DOHH2 (cell line): ENCODE measurements around the gene TCF12.
"Not testable (repeated sequence)": the region's sequence is repeated elsewhere in the genome, so short reads cannot be mapped to it uniquely, and the experiment has no call there.

ENCODE experiments used
- H3F3A ChIP-seq: fragments of 200-600 bp; sonication (generic), shearing (Covaris generic); 2 replicates; pipeline ENCODE4 v1.6.0; 2016; ENCODE audit warnings: antibody characterized with exemption, mild to moderate bottlenecking; ENCODE audit not compliant: control insufficient read depth, insufficient read depth
- H3K27ac ChIP-seq: fragments of 200-600 bp; sonication (generic); 2 replicates; pipeline ENCODE4 v1.5.1; 2014; ENCODE audit warnings: low read depth, mild to moderate bottlenecking, low read length, moderate library complexity
- H3K27me3 ChIP-seq: fragments of 200-600 bp; sonication (generic); 2 replicates; pipeline ENCODE4 v1.6.1; 2014; ENCODE audit warnings: mild to moderate bottlenecking, low read length, mixed read lengths; ENCODE audit not compliant: control insufficient read depth
- H3K36me3 ChIP-seq: fragments of 200-600 bp; sonication (generic); 2 replicates; pipeline ENCODE4 v1.6.1; 2014; ENCODE audit warnings: mild to moderate bottlenecking, low read length, moderate library complexity, mixed read lengths; ENCODE audit not compliant: control insufficient read depth
- H3K4me1 ChIP-seq: fragments of 200-600 bp; sonication (generic); 2 replicates; pipeline ENCODE4 v1.6.1; 2014; ENCODE audit warnings: mild to moderate bottlenecking, low read length, mixed read lengths; ENCODE audit not compliant: control insufficient read depth
- H3K4me2 ChIP-seq: fragments of 200-600 bp; sonication (generic); 2 replicates; pipeline ENCODE4 v1.6.0; 2014; ENCODE audit warnings: mild to moderate bottlenecking, low read length, moderate library complexity
- H3K4me3 ChIP-seq: fragments of 200-600 bp; sonication (generic); 2 replicates; pipeline ENCODE4 v1.5.1; 2014; ENCODE audit warnings: mild to moderate bottlenecking, low read length, mixed read lengths
- H3K79me2 ChIP-seq: fragments of 200-600 bp; sonication (generic); 2 replicates; pipeline ENCODE4 v1.6.1; 2014; ENCODE audit warnings: mild to moderate bottlenecking, low read length, mixed read lengths; ENCODE audit not compliant: control insufficient read depth
- H3K9me2 ChIP-seq: fragments of 200-600 bp; sonication (generic); replicated peaks from 2 replicates; pipeline ENCODE4 v1.6.1; 2014; ENCODE audit warnings: mild to moderate bottlenecking, low read length, mixed read lengths; ENCODE audit not compliant: control insufficient read depth
- H3K9me3 ChIP-seq: fragments of 200-600 bp; sonication (generic); 2 replicates; pipeline ENCODE4 v1.6.1; 2014; ENCODE audit warnings: antibody characterized with exemption, low read length, mixed read lengths; ENCODE audit not compliant: control insufficient read depth, insufficient read depth
- H4K20me1 ChIP-seq: fragments of 200-600 bp; sonication (generic); 2 replicates; pipeline ENCODE4 v1.6.0; 2014; ENCODE audit warnings: low read depth, mild to moderate bottlenecking, antibody characterized with exemption, low read length, moderate library complexity; ENCODE audit not compliant: control insufficient read depth, insufficient read depth
- CTCF ChIP-seq: fragments of 200-600 bp; sonication (generic); IDR thresholded peaks from one replicate; pipeline ENCODE4 v1.5.1; 2014; ENCODE audit warnings: antibody characterized with exemption, mild to moderate bottlenecking, low read depth, low read length; ENCODE audit not compliant: poor library complexity, severe bottlenecking
- EZH2phosphoT487 ChIP-seq: fragments of 200-600 bp; sonication (generic); IDR thresholded peaks from 2 replicates; pipeline ENCODE4 v1.6.1; 2017; ENCODE audit warnings: borderline replicate concordance, mild to moderate bottlenecking, antibody characterized with exemption, low read length, moderate library complexity, mixed read lengths

The TCF12 gene

DNA sequence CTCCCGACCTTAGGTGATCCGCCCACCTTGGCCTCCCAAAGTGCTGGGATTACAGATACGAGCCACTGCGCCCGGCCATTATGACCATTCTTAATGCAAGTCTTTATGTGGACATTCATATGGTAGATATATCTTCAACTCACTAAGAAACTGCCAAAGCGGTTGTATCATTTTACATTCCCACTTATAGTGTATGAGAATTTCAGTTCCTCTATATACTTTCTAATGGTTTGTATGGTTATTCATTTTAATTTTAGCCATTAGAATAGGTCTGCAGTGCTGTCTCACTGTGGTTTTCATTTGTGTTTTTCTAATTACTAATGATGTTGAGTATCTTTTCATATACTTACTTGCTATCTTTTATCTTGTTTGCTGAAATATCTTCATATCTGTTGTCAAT is 32.5 kb downstream of the TCF12 start:
- no peak overlapping the region for H3K4me2 ChIP-seq

DNA sequence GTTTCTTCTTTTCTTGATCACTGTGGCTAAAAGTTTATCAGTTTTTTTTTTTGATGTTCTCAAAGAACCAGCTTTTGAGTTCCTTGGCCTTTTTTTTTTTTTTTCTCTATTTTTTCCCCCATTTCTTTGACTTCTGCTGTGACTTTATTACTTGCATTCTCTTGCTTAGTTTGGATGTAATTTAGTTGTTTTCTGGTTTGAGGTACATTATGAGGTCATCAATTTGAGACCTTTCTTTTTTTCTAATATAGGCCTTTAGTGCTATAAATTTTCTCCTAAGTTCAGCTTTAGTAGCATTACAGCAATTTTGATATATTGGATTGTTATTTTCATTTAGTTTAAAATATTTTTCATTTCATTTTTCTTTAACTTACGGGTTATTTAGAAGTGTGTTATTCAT is 35.3 kb downstream of the TCF12 start:
- no peak overlapping the region for H3K4me2 ChIP-seq
- peaks cover 94% of the 10 kb centered on the region for H3K79me2 ChIP-seq
- H3K27me3 ChIP-seq: no peaks in the 10 kb centered on the region
- no peaks in the 10 kb centered on the region for H3K9me3 ChIP-seq
- H3F3A ChIP-seq: peaks cover 5% of the 10 kb centered on the region; the same call in 1 of the 2 replicates
- no peaks in the 10 kb centered on the region for H3K4me1 ChIP-seq
- peaks cover 12% of the 10 kb centered on the region for H3K36me3 ChIP-seq
- TF ChIP-seq EZH2phosphoT487 (no peak), CTCF (no peak)
- H3K4me3 ChIP-seq: no peak overlapping the region
- H3K27ac ChIP-seq: no peak overlapping the region
- H4K20me1 ChIP-seq: no peaks in the 10 kb centered on the region
- H3K9me2 ChIP-seq: no peaks in the 10 kb centered on the region

More for the DNA sequence above, 32.5 kb downstream of the TCF12 start:
- Histone ChIP-seq H3K9me3 (peaks cover under 1% of the 10 kb centered on the region; the same call in 1 of the 2 replicates), H3F3A (peaks cover 5% of the 10 kb centered on the region; the same call in 1 of the 2 replicates), H3K27me3 (no peaks in the 10 kb centered on the region), H4K20me1 (no peaks in the 10 kb centered on the region), H3K4me1 (no peaks in the 10 kb centered on the region), H3K9me2 (no peaks in the 10 kb centered on the region), H3K79me2 (peaks cover 95% of the 10 kb centered on the region), H3K4me3 (no peak overlapping the region), H3K27ac (no peak overlapping the region), H3K36me3 (peaks cover 24% of the 10 kb centered on the region)
- TF ChIP-seq EZH2phosphoT487 (no peak), CTCF (no peak)

DNA sequence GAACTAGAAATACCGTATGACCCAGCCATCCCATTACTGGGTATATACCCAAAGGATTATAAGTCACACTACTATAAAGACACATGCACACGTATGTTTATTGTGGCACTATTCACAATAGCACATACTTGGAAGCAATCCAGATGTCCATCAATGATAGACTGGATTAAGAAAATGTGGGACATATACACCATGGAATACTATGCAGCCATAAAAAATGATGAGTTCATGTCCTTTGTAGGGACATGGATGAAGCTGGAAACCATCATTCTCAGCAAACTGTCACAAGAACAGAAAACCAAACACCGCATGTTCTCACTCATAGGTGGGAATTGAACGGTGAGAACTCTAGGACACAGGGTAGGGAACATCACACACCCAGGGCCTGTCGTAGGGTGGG is 36.6 kb downstream of the TCF12 start:
- not testable (repeated sequence) for H4K20me1 ChIP-seq, H3K9me3 ChIP-seq, H3K27me3 ChIP-seq, H3K4me2 ChIP-seq, H3F3A ChIP-seq, H3K4me1 ChIP-seq, H3K36me3 ChIP-seq, H3K9me2 ChIP-seq, H3K4me3 ChIP-seq, H3K27ac ChIP-seq
- H3K79me2 ChIP-seq: peaks cover 95% of the 10 kb centered on the region

DNA sequence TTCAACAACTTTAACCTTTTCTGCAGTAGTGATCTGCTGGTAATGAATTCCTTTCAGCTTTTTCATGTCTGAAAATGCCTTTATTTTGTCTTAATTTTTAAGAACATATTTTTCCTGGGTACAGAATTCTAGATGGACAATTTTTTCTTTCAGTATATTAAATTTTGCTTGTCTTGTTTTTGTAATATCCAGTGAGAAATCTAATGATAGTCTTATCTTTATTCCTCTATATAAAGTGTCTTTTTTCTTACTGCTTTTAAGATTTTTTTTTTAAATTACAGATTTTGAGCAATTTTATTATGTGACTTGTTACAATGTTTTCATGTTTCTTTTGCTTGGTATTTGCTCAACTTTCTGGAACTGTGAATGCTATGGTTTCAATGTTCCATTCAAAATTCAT is 38.1 kb downstream of the TCF12 start:
- Histone ChIP-seq H3K4me3 (no peak overlapping the region), H3K9me3 (no peaks in the 10 kb centered on the region), H3K27me3 (no peaks in the 10 kb centered on the region), H3K79me2 (peaks cover 95% of the 10 kb centered on the region), H3K4me1 (no peaks in the 10 kb centered on the region), H3K36me3 (no peaks in the 10 kb centered on the region; the same call in 1 of the 2 replicates), H3K27ac (no peak overlapping the region), H4K20me1 (no peaks in the 10 kb centered on the region), H3F3A (peaks cover 5% of the 10 kb centered on the region; the same call in 1 of the 2 replicates), H3K4me2 (no peak overlapping the region), H3K9me2 (no peaks in the 10 kb centered on the region)
- TF ChIP-seq EZH2phosphoT487 (no peak), CTCF (no peak)
